GM19099 (cell line): ENCODE results near the gene AUTS2.

Source experiments
- POLR2A ChIP-seq: IDR thresholded peaks from 3 replicates; pipeline ENCODE4 v1.6.1; 2011; ENCODE audit warnings: low read depth; ENCODE audit not compliant: insufficient read length; ENCODE audit errors: extremely low read depth

Gene AUTS2

DNA sequence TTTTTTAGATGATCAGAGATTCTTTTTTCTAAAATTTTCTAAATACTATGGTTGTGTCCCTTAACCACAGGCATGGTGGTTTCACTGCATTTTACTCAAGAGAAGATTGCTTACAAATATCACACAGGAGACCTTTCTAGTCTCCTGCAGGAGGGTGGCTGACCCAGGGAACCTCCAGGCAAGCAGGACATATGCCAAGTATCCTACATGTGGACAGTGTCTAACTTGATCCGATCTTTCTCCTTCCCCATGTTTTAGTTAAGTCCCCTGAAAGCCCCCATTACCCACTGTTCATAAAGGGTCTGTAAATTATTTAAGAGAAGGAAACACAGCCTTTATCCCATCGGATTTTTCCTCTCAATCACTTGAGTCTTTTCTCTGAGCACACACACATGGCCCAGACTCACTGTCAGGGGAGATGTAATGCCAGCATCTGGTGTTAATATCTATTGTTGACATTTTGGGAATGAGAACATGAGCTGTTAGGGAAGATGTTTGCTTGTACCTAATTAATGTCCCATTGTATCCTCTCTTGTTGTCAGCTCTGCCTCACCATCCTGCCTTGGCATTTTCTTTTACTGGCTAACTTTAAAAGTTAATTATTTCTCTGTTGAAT, 755.2 kb downstream of the AUTS2 start:
- no peak for TF ChIP-seq POLR2A

DNA sequence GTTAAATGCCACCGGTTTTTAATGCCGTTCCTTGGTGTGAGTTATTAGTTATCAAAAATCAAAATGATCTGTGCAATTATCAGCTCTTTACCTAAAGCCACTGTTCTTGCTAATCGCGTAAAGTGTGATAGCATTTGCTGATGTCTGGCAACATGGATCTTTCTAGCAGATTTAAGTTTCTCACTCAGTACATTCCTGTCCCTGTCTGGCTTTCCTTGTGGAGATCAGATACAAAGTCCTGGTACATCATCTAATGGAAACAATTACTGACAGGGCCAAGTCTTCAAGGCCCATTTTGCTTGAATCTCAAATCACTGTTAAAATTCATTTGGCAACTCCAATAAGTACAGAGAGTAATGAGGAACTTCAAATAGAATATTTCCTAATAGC, 755.7 kb downstream of the AUTS2 start:
- TF ChIP-seq POLR2A, result no peak

DNA sequence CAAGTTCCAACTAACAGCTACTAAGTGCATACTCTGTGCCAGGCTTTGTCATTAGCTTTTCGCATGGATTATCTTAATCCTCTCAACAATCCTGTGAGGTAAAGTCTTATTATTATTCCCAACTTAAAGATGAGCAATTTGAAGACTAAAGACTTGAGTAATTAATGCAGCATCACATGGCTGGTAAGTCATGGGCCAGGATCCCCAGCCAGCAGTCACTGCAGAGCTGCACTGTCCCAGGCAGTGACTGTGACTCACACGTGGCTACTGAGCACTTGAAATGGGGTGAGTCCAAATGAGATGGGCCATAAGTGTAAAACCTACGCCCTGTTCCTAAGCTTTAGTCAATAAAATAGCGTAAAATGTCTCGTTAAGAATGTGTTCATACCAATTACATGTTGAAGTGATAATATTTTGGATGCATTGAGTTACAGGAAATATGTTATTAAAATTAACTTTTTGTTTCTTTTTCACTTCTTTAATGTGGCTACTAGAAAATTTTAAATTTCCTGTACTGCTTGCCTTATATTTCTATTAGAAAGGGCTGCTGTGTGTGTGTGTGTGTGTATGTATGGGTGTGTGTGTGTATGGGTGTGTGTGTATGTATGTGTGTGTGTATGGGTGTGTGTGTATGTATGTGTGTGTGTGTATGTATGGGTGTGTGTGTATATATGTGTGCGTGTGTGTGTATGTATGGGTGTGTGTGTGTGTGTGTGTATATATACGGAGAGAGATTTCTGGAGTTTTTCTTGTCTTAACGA, 756.3 kb downstream of the AUTS2 start:
- no peak for TF ChIP-seq POLR2A

DNA sequence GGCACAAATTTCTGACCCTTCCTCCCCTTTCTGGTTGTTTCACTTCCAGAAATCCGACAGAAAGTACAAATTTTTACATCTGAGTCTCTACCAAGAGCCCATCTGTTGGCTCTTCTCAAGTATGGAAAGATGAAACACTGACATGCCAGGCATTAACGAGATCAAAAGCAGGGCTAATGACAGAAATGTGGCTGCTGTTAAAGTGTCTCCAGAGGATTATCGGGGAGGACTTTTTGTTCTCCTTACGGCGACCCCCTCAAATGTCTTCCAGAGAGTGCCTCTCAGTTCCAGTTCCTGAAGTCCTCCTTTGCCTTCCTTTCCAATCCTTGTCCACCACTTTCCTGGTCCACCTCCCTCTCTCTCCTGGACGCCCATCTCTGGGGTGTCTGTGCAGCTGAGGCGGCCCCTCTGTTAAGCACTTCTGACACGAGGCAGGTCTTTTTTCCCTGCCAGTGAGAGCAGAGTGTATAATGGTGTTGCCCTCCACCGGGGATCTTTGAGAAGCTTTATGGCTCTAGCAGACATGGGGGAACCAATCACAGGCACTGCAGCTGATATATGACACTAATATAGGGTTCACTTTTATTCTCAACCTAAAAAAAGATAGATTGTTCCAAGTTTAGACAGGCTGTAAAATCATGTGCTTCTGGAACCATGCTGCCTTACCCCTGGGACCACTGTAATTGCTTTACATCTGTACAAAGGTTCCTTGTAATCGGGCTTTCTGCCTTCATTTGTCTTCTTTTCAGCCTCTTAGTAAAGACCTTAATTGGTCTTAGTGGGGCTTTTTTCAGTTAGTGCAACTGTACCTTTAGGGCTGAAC, 757.1 kb downstream of the AUTS2 start:
- no peak for TF ChIP-seq POLR2A

DNA sequence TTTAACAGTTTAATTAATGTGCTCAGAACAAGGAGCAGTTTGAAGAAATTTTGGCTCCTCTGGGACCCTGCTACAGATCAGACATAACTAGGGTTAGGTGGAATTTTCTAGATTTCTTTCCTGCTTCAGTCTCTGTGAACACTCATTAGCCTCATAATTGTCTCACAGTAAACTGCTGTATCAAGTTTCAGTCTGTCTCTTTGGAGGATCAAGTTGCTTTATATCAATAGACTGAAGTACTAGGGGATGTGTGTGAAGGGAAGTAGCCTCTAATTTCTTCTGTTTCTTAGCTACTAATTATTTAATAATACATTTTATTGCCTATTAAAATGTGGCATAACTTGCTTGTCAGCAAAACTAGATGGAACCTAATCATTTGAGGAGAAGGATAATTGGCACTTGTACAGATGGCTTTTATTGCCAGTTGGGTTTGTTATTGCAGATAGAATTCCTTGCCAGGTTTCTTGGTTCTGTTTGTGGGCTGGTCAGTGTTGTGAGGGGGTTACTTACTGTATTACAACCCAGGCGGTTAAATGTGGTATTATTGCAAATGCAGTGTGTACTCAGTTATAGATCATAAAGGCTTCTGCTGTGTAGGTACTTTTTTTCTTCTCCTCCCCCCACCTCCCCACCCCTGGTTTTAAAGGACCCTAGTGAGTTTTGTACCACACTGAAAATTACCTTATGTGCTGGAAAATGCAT, 758.0 kb downstream of the AUTS2 start:
- no peak for TF ChIP-seq POLR2A

DNA sequence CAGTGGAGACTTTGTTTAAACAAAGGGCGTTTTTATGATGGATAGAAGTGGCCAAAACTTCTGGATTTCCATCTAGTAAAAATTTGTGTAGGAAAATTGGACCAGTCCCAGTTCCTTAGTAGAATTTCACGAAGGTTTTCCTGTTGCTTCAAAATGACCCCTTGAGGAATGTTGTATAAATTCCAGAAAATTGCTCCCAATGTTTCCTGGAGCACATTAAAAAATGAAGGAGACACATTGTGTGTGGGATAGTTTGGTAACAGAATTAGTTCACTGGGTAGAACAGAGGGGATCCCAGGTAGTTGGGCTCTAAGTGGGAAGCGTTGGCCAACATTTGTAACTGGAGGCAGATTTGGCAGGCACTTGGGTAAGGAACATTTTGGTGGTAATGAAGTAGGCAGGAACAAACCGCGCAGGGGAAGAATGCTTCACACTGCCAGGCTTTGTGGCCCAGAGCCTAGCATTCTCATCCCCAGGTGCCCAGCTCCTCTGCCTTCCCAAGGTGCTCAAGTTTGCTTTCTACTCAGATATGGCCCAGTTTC, 758.6 kb downstream of the AUTS2 start:
- TF ChIP-seq POLR2A, result no peak

DNA sequence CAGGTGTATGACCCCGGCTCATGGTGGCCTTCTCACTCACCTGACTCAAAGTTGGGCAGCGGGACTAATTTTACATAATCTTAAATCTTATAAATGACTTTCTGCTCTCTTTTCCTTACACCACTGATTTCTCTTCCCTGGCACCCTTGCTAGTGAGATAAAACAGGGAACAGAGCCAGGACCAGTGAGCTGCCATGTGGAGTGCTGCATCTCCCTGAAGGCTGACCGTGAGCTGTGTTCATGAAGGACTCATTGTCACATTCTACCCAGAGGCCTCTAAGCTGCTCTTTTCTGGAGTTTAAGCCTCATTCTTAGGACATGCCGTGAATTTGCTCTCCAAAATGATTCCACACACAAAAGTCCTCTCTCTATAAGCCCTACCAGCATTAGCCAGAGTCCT, 762.3 kb downstream of the AUTS2 start:
- no peak for TF ChIP-seq POLR2A

DNA sequence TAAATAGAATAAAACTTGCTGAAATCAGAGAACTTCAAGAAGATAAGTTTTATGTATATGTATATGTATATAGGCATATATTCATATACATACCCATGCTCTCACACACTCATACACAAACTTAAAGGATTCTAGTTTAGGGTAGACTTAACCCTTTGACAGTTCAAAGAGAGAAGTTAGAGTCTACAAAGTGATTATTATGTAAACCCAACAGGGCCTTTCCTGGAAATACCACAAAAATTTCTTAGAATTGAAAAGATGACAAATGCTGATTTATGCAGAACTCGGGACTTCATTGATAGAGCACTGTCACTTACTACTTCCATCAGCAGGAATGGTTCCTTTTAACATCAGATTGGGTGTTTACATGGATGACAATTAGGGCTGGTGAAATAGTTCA, 763.5 kb downstream of the AUTS2 start:
- TF ChIP-seq POLR2A, result no peak

DNA sequence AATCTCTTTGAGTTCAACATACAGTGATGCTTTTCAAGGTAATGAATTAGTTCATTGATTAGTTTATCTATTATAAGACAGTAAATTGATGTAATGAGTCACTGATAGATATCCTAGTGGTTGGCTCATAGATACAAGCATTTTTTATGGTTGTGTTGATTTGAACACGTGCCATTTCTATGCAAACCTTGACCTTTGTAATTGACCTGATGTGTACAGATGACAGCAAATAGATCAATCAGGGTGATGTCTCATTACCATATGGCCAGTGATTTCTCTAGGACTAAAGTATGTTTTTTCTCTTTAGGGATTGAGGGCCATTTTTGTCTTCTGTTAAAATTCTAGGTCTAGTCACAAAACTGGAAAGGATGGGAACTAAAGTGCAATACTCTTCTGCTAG, 773.4 kb downstream of the AUTS2 start:
- TF ChIP-seq POLR2A, result no peak

DNA sequence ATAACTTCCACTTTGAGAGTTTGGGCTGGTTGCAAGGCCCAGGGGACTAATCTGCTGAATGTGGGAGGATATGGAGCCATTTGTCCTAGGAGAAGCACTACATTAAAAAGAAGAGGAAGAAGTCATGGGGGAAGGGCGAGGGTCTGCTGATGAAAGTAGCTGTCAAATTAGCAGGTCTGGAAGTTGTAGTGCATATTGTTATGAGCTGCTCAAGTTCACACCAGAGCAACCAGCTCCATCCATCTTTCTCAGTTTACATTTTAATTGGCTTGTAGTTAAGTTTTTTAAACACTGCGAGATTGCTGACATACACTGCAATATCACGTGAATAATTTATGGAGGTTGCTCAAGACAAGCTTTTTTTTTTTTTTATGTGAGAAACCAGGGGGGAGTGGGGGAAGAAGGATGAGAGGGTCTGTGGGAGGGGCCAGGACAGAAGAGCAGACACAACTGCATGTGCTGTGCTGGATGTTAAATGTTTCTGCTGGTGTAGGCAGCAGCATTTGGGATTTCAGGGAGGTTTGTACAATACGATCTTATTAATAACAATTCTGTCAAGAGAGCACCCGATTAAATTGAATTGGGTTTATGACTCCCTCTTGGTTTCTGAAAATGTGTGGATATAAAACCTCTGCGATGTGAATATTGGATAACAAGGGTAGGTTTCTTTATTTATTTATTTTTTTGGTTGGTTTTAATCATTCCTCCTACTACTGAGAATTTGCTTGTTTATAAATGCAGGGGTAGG, 774.7 kb downstream of the AUTS2 start:
- no peak for TF ChIP-seq POLR2A

DNA sequence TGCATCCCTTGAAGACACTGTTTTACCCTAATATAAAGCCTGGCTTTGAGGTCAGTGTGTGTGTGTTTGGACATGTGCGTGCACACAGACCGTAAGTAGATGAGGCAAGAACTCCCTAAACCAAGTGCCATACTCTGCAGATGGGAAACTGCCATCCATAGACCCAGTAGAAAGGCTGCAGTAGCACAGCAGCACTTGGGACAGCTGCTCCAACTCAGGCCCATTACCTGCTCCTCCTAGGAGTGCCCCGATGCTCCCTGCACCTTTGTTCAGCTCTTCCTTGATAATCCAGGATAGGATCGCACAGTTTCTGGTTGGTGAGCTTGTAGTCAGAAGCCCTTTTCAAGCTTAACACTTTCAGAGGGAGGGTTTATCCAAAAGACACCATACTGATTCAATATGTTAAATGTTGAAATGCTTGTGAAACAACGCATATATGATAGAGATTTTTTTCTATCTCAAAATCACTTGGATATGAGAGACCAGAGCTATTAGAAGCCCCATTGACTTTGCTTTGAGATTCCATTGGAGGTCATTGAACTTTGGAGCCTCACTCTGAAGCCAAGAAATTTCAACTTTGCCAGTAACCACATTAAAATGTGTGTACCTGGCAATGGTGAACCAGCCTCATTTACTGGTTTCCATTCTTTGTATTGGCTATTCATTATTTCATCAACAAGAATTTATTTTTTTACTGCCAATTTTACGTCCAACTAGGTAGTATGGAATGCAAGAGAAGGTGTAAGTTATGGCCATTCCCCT, 776.7 kb downstream of the AUTS2 start:
- no peak for TF ChIP-seq POLR2A

DNA sequence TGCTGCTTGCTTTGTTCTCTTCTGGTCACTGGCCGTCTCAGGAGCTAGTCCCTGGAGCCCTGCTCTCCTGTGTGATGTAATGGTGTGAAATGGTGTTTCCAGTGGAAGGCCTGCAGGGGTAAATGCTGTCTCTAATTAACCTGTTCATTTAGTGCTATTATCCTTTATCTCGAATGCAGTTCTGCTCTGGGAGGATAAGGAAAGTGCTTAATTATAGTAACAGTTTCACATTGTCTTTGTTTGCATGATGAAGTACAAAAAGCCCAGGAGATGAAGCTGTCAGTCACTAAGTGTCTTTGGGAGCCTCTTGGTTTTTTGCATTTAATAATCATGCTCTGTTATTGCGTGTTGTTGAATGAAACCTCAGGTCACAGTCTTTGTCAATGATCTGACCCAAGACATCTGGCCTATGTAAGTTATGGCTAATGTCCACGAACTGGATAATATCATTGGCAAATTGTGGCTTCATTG, 778.3 kb downstream of the AUTS2 start:
- no peak for TF ChIP-seq POLR2A

DNA sequence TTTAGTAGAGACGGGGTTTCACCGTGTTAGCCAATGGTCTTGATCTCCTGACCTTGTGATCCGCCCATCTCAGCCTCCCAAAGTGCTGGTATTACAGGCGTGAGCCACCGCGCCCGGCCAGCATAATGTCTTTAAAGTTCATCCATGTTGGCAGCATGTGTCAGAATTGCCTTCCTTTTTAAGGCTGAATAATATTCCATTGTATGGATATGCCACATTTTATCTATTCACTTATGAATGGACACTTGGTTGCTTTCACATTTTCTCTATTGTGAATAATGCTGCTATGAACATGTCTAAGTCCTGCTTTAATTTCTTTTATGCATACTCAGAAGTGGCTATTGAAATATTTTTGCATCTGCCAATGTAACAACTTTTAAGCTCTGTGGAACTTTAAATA, 779.7 kb downstream of the AUTS2 start:
- no peak for TF ChIP-seq POLR2A

DNA sequence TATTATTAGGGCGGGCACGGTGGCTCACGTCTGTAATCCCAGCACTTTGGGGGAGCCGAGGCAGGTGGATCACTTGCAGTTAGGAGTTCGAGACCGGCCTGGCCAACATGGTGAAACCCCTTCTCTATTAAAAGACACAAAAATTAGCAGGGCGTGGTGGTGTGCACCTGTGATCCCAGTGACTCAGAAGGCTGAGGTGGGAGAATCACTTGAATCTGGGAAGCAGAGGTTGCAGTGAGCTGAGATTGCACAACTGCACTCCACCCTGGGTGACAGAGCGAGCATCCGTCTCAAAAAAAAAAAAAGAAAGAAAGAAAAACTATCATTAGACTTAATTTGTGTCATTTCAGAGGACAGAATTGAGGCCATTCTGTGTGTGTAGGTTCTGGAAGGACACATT, 780.9 kb downstream of the AUTS2 start:
- TF ChIP-seq POLR2A, result no peak

DNA sequence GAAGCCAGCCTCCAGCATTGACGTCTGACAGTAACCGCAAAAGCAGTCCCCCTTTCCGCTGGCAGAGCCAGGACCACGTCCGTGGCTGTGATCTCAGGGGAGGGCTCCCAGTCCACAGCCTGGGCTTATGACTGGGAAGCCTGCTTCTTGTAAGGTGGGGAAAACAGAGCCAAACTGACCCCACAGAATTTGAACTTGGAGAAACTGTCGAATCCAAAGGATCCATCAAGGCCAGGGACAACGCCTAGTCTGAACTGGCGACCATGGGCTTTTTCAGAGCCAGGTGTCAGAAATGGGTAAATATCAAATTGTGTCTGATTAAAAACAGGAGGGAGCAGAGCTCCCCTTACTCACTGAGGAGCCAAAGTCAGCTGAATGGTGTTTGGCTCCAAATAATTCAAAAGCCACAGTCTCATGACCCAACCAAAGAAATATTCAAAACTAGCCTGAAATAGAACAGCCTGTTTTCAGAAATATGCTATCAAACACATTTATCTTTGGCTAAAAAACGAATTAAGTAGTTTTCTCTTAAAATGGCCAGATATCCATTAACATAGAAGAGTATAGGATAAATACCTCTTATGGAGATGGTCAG, 782.2 kb downstream of the AUTS2 start:
- TF ChIP-seq POLR2A, result no peak
